Subcutaneous abdominal adipose tissue (tissue), 5 donors: ENCODE data around the gene KCNAB3.

Experiments
- H3K27ac ChIP-seq: one replicate; pipeline ENCODE4 v1.7.0; 2013; ENCODE audit warnings: low read depth, mild to moderate bottlenecking, inconsistent platforms, low read length, moderate library complexity
- H3K27me3 ChIP-seq, 5 donors: one replicate each; pipeline ENCODE4 v1.7.0; 2013; ENCODE audit warnings: low read length in 5 of 5, inconsistent platforms in 1 of 5; ENCODE audit not compliant: control insufficient read depth in 5 of 5, insufficient read depth in 4 of 5
- H3K36me3 ChIP-seq, 5 donors: one replicate each; pipeline ENCODE4 v1.7.0; 2013; ENCODE audit warnings: low read length in 5 of 5; ENCODE audit not compliant: control insufficient read depth in 5 of 5, insufficient read depth in 5 of 5
- H3K4me1 ChIP-seq, 5 donors: one replicate each; pipeline ENCODE4 v1.7.0; 2013; ENCODE audit warnings: low read length in 5 of 5, mild to moderate bottlenecking in 3 of 5, moderate library complexity in 1 of 5; ENCODE audit not compliant: control insufficient read depth in 5 of 5, insufficient read depth in 5 of 5
- H3K4me3 ChIP-seq, 5 donors: one replicate each; pipeline ENCODE4 v1.7.0; 2013; ENCODE audit warnings: low read length in 5 of 5, low read depth in 1 of 5
- H3K9ac ChIP-seq, 5 donors: one replicate each; pipeline ENCODE4 v1.7.0; 2013; ENCODE audit warnings: low read length in 5 of 5, mild to moderate bottlenecking in 4 of 5, moderate library complexity in 3 of 5
- H3K9me3 ChIP-seq, 5 donors: one replicate each; pipeline ENCODE4 v1.7.0; 2013; ENCODE audit warnings: low read length in 5 of 5; ENCODE audit not compliant: control insufficient read depth in 5 of 5
- donor health status: healthy.
- donor health status: healthy.
- donor health status: healthy.
- donor health status: healthy.
- donor health status: healthy.

The KCNAB3 gene

DNA sequence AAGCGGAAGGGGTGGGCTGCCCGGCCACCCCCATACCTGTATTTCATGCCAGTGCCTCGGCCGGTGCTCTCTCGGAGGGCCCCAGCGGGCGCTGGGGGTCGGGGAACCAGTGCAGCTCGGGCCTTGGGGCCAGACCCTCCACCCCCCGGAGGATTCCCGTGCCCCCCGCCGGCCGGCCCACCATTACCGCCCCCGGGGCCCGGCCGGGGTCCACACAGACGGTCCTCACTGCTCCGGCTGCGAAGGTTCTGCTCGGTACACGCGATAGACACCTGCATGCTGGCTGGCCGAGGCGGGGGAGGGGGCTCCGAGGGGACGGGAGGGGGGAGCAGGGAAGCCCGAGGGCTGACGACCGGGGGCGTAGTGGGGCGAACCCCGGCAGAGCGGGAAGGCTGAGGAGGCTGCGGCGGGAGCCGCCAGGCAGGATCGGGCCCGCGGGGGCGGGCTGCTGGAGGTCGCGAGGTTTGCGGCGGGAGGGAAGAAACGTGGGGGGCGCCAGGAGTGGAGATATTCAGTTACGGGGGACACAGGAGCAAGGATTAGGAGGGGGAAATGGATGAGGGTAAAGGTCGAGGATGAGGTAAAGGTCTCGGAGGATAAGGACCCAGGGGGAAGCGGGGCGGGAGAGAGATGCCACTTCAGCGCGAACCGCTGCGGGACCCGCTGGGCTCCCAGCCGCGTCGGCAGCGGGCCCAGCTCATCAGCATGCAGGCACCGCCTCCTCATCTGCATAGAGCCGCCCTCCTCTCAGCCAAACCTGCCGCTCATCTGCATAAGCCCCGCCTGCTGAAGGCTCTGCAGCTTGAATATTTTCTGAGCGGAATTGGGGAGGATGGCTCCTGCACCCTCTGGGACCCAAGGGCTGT is at the start of gene KCNAB3:
TSS of gene KCNAB3 (minus strand) at position 699 of the 866 bp plus-strand sequence. CDS start at position 278, 421 bp downstream.
- H3K4me1 ChIP-seq, result peaks cover 4 to 32% (median 28%) of the 10 kb centered on the region in 5 donors
- H3K36me3 ChIP-seq, result peaks cover 0 to 10% (median 2%) of the 10 kb centered on the region in 5 donors
- no peaks in the 10 kb centered on the region for H3K9me3 ChIP-seq
- no peak within 1 kb of the TSS for H3K4me3 ChIP-seq
- H3K27ac ChIP-seq, result no peak within 1 kb of the TSS
- H3K9ac ChIP-seq, result no peak within 1 kb of the TSS
- peaks cover 0 to 5% (median 0%) of the 10 kb centered on the region in 5 donors for H3K27me3 ChIP-seq

DNA sequence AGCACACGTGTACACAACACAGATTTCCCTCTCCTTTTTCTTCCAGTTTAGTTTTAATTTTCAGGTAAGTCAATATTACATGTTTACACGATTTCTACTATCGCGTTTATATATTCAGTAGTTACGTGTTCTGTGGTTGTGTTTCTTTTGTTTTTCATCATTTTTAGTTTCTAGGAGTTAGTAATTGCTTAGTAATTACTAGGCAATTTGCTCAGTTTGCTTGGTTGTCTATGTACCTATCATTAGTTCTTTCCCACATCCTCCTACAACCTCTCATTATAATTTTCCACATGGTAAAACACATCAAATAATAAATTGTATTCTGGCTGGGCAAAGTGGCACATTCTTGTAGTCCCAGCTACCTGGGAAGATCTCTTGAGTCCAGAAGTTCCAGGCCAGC is 48.1 kb upstream of the KCNAB3 start:
- peaks cover 0 to 7% (median 0%) of the 10 kb centered on the region in 5 donors for H3K27me3 ChIP-seq
- no peak overlapping the region for H3K27ac ChIP-seq
- H3K9me3 ChIP-seq, result peaks cover 3 to 17% (median 6%) of the 10 kb centered on the region in 5 donors
- H3K4me1 ChIP-seq, result peaks cover 0 to 3% (median 0%) of the 10 kb centered on the region in 5 donors
- no peaks in the 10 kb centered on the region for H3K36me3 ChIP-seq
- no peak overlapping the region for H3K4me3 ChIP-seq
- H3K9ac ChIP-seq, result no peak overlapping the region

DNA sequence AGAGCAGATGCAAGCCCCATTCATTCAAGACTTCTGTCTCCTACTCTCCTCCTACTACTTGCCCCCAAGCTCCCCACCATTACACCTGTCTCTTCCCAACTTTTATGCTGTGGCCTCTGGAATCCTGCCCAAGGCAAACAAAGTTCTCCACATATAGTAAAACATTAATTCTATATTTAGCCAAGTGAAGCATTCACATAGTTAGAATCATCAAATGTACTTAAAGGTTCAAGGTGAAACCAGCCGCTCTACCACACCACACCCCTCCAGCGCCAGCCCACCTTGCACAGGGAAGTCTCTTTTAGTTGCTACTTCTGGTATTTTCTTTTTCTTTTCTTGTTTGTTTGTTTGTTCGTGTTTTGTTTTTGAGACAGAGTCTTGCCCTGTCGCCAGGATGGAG is 47.4 kb upstream of the KCNAB3 start:
- Histone ChIP-seq H3K27me3 (peaks cover 0 to 7% (median 0%) of the 10 kb centered on the region in 5 donors), H3K4me1 (peaks cover 0 to 11% (median 4%) of the 10 kb centered on the region in 5 donors), H3K9me3 (peaks cover 3 to 17% (median 6%) of the 10 kb centered on the region in 5 donors), H3K36me3 (no peaks in the 10 kb centered on the region), H3K4me3 (no peak overlapping the region), H3K27ac (no peak overlapping the region), H3K9ac (no peak overlapping the region)

DNA sequence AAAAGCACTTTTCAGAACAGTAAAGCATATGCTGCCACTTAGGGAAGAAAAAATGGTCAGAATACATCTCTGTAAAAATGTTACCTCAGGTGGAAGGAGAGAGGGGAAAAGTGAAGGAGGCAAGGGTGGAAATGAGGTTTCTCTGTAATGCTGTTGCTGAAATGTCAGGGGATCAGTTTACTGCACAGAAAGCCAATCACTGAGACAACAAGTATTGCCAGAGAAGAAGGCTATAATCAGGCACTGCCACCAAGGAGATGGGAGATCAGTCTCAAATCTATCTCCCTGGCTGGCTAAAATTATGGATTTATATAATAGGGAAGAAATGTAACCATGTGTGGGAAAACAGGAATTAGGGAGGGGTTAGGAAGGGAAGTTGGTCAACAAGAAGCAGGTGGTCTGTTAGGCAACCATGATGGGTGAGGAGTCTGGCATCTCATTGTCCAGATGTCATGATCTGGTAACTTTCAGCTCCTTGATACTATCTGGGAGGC is 45.0 kb upstream of the KCNAB3 start:
- Histone ChIP-seq H3K4me3 (no peak overlapping the region), H3K27ac (no peak overlapping the region), H3K36me3 (no peaks in the 10 kb centered on the region), H3K9ac (no peak overlapping the region), H3K9me3 (peaks cover 3 to 17% (median 6%) of the 10 kb centered on the region in 5 donors), H3K4me1 (peaks cover 0 to 15% (median 7%) of the 10 kb centered on the region in 5 donors), H3K27me3 (no peaks in the 10 kb centered on the region)

DNA sequence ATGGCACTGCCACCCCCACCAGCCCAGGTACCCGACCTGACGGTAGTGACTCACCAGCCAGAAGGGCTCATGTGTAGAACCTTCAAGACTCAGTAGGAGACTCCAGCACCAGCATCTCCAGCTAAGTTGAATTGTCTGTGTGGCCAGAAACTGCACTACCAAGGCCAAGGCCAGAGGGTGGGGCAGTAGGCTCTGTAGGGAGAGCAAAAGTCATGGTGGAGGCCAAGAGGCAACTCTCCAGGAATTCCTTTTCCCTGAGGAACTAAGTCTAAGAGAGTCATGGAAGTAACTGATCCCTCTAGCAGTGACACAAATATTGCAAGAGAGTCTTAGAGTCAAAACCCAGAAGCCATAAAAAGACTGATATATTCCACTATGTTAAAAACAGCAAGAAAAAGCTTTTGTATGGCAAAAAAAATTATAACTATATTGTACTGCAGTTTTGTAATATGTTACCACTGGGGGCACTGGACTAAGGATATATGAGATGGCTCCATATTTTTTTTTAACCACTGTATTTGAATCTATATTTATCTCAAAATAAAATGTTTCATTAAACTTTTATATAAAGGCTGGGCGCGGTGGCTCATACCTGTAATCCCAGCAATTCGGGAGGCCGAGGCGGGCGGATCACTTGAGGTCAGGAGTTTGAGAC is 42.6 kb upstream of the KCNAB3 start:
- Histone ChIP-seq H3K9me3 (peaks cover 3 to 17% (median 6%) of the 10 kb centered on the region in 5 donors), H3K4me1 (peaks cover 0 to 15% (median 7%) of the 10 kb centered on the region in 5 donors), H3K27ac (no peak overlapping the region), H3K4me3 (no peak overlapping the region), H3K27me3 (no peaks in the 10 kb centered on the region), H3K36me3 (no peaks in the 10 kb centered on the region), H3K9ac (no peak overlapping the region)

DNA sequence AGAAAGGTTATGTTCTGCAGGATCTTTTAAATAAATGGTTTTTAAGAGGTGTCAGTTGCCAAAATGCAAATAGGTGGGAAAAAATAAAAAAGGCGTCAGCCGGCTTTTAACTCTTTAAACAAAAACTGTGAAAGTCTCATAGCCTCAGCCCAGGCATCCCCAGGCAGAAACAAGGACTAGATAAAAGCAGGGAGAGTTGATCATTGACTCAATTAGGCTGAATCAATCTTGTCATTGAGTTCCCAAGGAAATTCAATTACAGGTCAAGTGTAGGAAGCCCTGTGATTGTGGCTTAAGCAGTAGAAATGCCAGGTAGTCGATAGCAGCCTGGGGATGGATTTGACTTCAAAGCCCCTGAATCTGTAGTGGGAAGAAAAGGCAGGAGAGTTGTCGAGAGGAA is 42.0 kb upstream of the KCNAB3 start:
- Histone ChIP-seq H3K9ac (no peak overlapping the region), H3K4me3 (no peak overlapping the region), H3K36me3 (no peaks in the 10 kb centered on the region), H3K27ac (no peak overlapping the region), H3K4me1 (peaks cover 0 to 15% (median 7%) of the 10 kb centered on the region in 5 donors), H3K27me3 (no peaks in the 10 kb centered on the region), H3K9me3 (peaks cover 3 to 17% (median 6%) of the 10 kb centered on the region in 5 donors)

DNA sequence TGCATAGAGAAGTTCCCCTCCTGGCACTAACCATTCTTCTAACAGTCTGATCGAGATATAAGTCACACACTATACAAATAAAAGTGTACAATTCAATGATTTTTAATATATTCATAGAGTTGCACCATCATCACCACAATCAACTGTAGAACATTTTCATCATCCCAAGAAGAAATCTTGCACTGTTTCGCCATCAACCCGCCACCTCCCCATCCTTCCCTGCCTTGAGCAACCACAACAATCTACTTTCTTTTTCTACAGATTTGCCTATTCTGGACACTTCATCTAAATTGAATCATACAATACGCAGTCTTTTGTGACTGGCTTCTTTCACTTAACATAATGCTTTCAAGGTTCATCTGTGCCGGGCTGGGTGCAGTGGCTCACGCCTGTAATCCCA is 39.8 kb upstream of the KCNAB3 start:
- Histone ChIP-seq H3K27me3 (no peaks in the 10 kb centered on the region), H3K4me1 (peaks cover 0 to 15% (median 7%) of the 10 kb centered on the region in 5 donors), H3K4me3 (no peak overlapping the region), H3K9ac (no peak overlapping the region), H3K27ac (no peak overlapping the region), H3K9me3 (peaks cover 0 to 7% (median 0%) of the 10 kb centered on the region in 5 donors), H3K36me3 (no peaks in the 10 kb centered on the region)

DNA sequence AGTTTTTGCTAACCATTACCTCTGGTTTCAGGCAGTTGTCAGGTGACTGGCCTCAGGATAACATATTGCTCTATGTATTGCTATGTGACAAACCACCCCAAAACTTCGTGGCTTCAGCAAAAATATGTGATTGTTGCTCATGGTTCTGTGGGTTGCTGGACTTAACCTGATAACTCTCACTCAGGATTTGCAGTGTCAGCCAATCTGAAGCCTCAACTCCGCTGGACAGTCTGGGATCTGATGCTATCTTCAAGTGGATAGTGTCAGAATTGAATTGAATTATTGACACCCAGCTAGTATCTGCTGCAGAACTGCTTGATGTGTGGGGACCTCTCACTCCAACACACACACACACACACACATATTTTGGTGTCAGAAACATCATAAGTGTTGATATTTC is 38.1 kb upstream of the KCNAB3 start:
- Histone ChIP-seq H3K4me3 (no peak overlapping the region), H3K27me3 (no peaks in the 10 kb centered on the region), H3K9me3 (no peaks in the 10 kb centered on the region), H3K9ac (no peak overlapping the region), H3K4me1 (peaks cover 0 to 12% (median 7%) of the 10 kb centered on the region in 5 donors), H3K36me3 (no peaks in the 10 kb centered on the region), H3K27ac (no peak overlapping the region)

DNA sequence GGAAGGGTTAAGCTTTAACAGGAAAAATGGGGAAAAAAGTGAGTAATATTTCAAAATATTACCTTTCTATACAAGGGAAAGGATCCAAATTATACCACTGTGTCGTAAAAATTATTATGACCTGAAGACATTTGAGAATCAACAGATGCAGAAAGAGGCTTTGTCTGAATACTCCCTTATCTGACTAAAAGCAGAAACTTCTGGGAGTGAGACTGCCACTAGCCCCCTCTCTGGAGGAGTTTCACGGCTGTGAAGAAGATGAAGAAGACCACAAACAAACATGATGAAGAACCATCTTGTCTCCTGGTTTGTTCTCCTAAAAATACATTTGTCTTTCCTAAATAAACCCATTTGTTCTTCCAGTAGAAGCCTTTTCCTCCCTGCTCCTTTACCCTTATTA is 31.8 kb upstream of the KCNAB3 start:
- peaks cover 0 to 5% (median 3%) of the 10 kb centered on the region in 5 donors for H3K27me3 ChIP-seq
- no peaks in the 10 kb centered on the region for H3K36me3 ChIP-seq
- H3K9me3 ChIP-seq, result no peaks in the 10 kb centered on the region
- no peak overlapping the region for H3K27ac ChIP-seq
- H3K4me3 ChIP-seq, result no peak overlapping the region
- no peaks in the 10 kb centered on the region for H3K4me1 ChIP-seq
- H3K9ac ChIP-seq, result no peak overlapping the region
